ENCODE data around the gene PSEN2. TPM values are rescaled to one million over a fixed set of nuclear protein-coding genes. Genes with fewer than 3 reads are reported as not detected.

Gene PSEN2
- total and polyA plus RNA-seq, 10 of the 15 experiments (the other 5 are each of a cell fraction or from before 2014, with no cell fraction given), result 0.90 to 13.3 (median 7.0) TPM

- in situ Hi-C loops (cut with MboI), result no loop called here
- ATAC-seq (peak; percentile 96), FAIRE-seq (peak; percentile 97), DNase-seq (ENCODE audit: low read depth, low spot score) (peak; percentile 86)
- BruUV-seq (replicated peaks), result no TSS peak
- under 1% methylated on average over 9 of the region's 9 CpGs for WGBS (ENCODE audit: insufficient coverage, insufficient replicate concordance, low lambda C conversion rate, missing lambda C conversion rate)
- POLR2A ChIA-PET, result interaction anchor here (0.5 to 2.5 kb wide), 6 partner anchors 9 to 1163 kb away, joined by 3 to 11 read pairs (median 3); partner anchors contain the start of gene PSEN2
- peaks cover 53% of the 10 kb centered on the region for H3K4me1 ChIP-seq (ENCODE audit: control insufficient read depth, insufficient read depth, low read length)
- intact Hi-C loops (cut with micrococcal nuclease; ENCODE audit: unreplicated experiment), result no loop called here
- no peaks in the 10 kb centered on the region for H3K9me3 ChIP-seq (replicated peaks; ENCODE audit: control insufficient read depth, insufficient read depth, low read length)
- SMC1A ChIA-PET (ENCODE audit: uncharacterized antibody, unreplicated experiment), result interaction anchor here (0.6 to 3.4 kb wide), 24 partner anchors 9 to 256 kb away, joined by 3 to 20 read pairs (median 4); partner anchors contain the start of gene PSEN2
- H3K4me3 ChIP-seq, result peak overlapping the region; percentile 53
- H3K9ac ChIP-seq (ENCODE audit: control insufficient read depth, insufficient read depth, low read length), result peak overlapping the region; percentile 69
- no peaks in the 10 kb centered on the region for H4K20me1 ChIP-seq (ENCODE audit: control insufficient read depth, insufficient read depth)
- no peaks in the 10 kb centered on the region; a peak in 1 of 4 replicates for H3K36me3 ChIP-seq (ENCODE audit: control insufficient read depth in 2 of 2, insufficient read depth in 2 of 2, low read length in 1 of 2)
- RAD21 ChIA-PET (ENCODE audit: unreplicated experiment), result interaction anchor here (0.9 to 3.0 kb wide), 14 partner anchors 11 to 249 kb away, joined by 3 to 11 read pairs (median 3); partner anchors contain the start of genes COQ8A and PSEN2
- H3K79me2 ChIP-seq (ENCODE audit: control insufficient read depth, insufficient read depth, low read length), result no peaks in the 10 kb centered on the region
- H3K4me2 ChIP-seq (ENCODE audit: control insufficient read depth, insufficient read depth), result peak overlapping the region; percentile 64
- H3K27ac ChIP-seq (ENCODE audit: control insufficient read depth, insufficient read depth), result peak overlapping the region; percentile 80
- CTCF ChIA-PET, result interaction anchor here (0.9 to 2.1 kb wide), 13 partner anchors 9 to 256 kb away, joined by 3 to 8 read pairs (median 4); partner anchors contain the start of gene COQ8A
- H2AFZ ChIP-seq (ENCODE audit: control insufficient read depth, low read depth, low read length), result peak overlapping the region; percentile 91
- H3K27me3 ChIP-seq (replicated peaks in 1 of 2; ENCODE audit: control insufficient read depth in 2 of 2, insufficient read depth in 2 of 2, low read length in 1 of 2), result no peaks in the 10 kb centered on the region
- TF ChIP-seq REST (IDR thresholded peaks at IDR 0.05; ENCODE audit: low read depth, low read length) (no peak), USF2 (IDR thresholded peaks at IDR 0.05; ENCODE audit: borderline replicate concordance, low read depth, low read length) (no peak), MTA3 (IDR thresholded peaks at IDR 0.05; ENCODE audit: borderline replicate concordance, low read length) (peak; percentile 60; the same call in 1 of the 2 replicates), ESRRA (IDR thresholded peaks at IDR 0.05; ENCODE audit: low read length) (peak; percentile 81; the same call in 1 of the 2 replicates), HDGF (IDR thresholded peaks at IDR 0.05) (no peak), IKZF1 (conservative IDR thresholded peaks at IDR 0.05) (0 out of 2 replicates have a peak, but pooled peaks have one; percentile 17), E4F1 (IDR thresholded peaks at IDR 0.05; ENCODE audit: borderline replicate concordance, partially characterized antibody) (no peak), RELB (IDR thresholded peaks at IDR 0.05; ENCODE audit: low read depth) (peak; percentile 49), SUPT20H (IDR thresholded peaks at IDR 0.05; ENCODE audit: borderline replicate concordance, control insufficient read depth, low read depth, low read length) (no peak), CTCF (IDR thresholded peaks at IDR 0.05 in 2 of 3, conservative IDR thresholded peaks at IDR 0.05 in 1 of 3; ENCODE audit: control insufficient read depth in 2 of 3, extremely low read depth in 1 of 3, insufficient read depth in 1 of 3, low read depth in 3 of 3, low read length in 3 of 3) (no peak)
These were observed 12.4 kb downstream of the PSEN2 start for GRCh38 chr1:226882631-226883409.

All from GM12878 (cell line).